HEK293 (cell line): Measurements from ENCODE around the gene EGR1.

Source experiments
- HOXA7 ChIP-seq: sonication (generic); formaldehyde crosslinking; IDR thresholded peaks from 2 replicates; pipeline ENCODE4 v1.8.1; 2022; ENCODE audit warnings: missing genetic modification reagents, borderline replicate concordance
- TCF7L2 ChIP-seq: IDR thresholded peaks from 2 replicates; pipeline ENCODE4 v1.6.1; 2011; ENCODE audit warnings: low read depth, mild to moderate bottlenecking, inconsistent platforms, low read length, moderate library complexity, borderline replicate concordance
- YY1 ChIP-seq: fragments of 450-650 bp; formaldehyde crosslinking; IDR thresholded peaks from 2 replicates; pipeline ENCODE4 v1.5.1; 2018; ENCODE audit warnings: missing biosample characterization, missing genetic modification characterization
- YY2 ChIP-seq: fragments of 450-650 bp; formaldehyde crosslinking; IDR thresholded peaks from 2 replicates; pipeline ENCODE4 v1.5.1; 2016; ENCODE audit warnings: missing biosample characterization, missing genetic modification characterization
- ZNF23 ChIP-seq: fragments of 450-650 bp; formaldehyde crosslinking; IDR thresholded peaks from 2 replicates; pipeline ENCODE4 v1.5.1; 2016; ENCODE audit warnings: missing biosample characterization, missing genetic modification characterization, borderline replicate concordance
- ZNF274 ChIP-seq, 2 experiments: fragments of 200-500 bp in 1 of 2; fragments of 450-650 bp in 1 of 2; sonication (Bioruptor generic) in 1 of 2; formaldehyde crosslinking in 1 of 2; IDR thresholded peaks; 2 replicates each; pipeline versions ENCODE4 v1.5.1 to v1.6.1; 2014 to 2016; ENCODE audit warnings: borderline replicate concordance in 1 of 2, inconsistent platforms in 1 of 2, low read length in 1 of 2, missing biosample characterization in 1 of 2, missing genetic modification characterization in 1 of 2
- ZNF423 ChIP-seq: fragments of 450-650 bp; formaldehyde crosslinking; IDR thresholded peaks from 2 replicates; pipeline ENCODE4 v1.5.1; 2016; ENCODE audit warnings: missing biosample characterization, missing genetic modification characterization
- ZNF549 ChIP-seq: fragments of 450-650 bp; IDR thresholded peaks from 2 replicates; pipeline ENCODE4 v1.5.1; 2018; ENCODE audit warnings: missing biosample characterization, missing genetic modification characterization, mild to moderate bottlenecking, inconsistent platforms, moderate library complexity
- ZNF621 ChIP-seq: fragments of 450-650 bp; formaldehyde crosslinking; IDR thresholded peaks from 2 replicates; pipeline ENCODE4 v1.5.1; 2017; ENCODE audit warnings: missing biosample characterization, missing genetic modification characterization
- ZNF660 ChIP-seq: fragments of 450-650 bp; IDR thresholded peaks from 2 replicates; pipeline ENCODE4 v1.5.1; 2018; ENCODE audit warnings: missing biosample characterization, mild to moderate bottlenecking, missing genetic modification characterization
- TF ChIP-seq, protein P1 (sequence below): fragments of 450-650 bp; formaldehyde crosslinking; IDR thresholded peaks from 2 replicates; pipeline ENCODE4 v1.5.1; 2016; ENCODE audit warnings: missing biosample characterization, missing genetic modification characterization
- TF ChIP-seq, protein P2 (sequence below): fragments of 450-650 bp; formaldehyde crosslinking; IDR thresholded peaks from 2 replicates; pipeline ENCODE4 v1.5.1; 2017; ENCODE audit warnings: missing biosample characterization, missing genetic modification characterization
- TF ChIP-seq, protein P3 (sequence below): fragments of 450-650 bp; formaldehyde crosslinking; IDR thresholded peaks from 2 replicates; pipeline ENCODE4 v1.5.1; 2016; ENCODE audit warnings: missing biosample characterization, missing genetic modification characterization, low read depth
- TF ChIP-seq, protein P4 (sequence below): fragments of 450-650 bp; formaldehyde crosslinking; IDR thresholded peaks from 2 replicates; pipeline ENCODE4 v1.5.1; 2016; ENCODE audit warnings: missing biosample characterization, missing genetic modification characterization

DNA sequence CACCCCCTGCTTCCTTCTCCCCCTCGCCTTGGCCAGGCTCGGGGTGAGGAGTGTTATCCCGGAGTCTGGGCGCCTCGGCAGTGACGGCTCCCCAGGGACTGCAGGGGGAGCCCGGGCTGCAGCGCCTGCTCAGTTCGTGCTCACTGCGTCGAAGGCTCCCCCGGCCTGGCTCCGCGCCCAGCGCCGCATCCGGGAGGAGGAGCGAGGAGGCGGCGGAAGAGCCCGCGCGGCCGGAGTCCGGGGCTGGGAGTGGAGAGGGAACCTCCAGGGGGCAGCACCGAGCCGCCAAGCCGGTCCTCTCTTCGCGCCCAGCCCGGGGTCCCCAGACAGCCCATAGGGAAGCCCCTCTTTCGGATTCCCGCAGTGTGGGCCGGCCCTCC lies 1.3 kb upstream of the EGR1 start:
- TF ChIP-seq ZNF23 (no peak), ZNF621 (tag by site-specific recombination) (no peak), ZNF274 (IDR thresholded peaks at IDR 0.05; ENCODE audit: low read length) (no peak), ZNF274 (tag by site-specific recombination; IDR thresholded peaks at IDR 0.05; ENCODE audit: borderline replicate concordance) (no peak), ZNF549 (tag by site-specific recombination) (no peak), ZNF423 (peak; percentile 100), YY2 (tag by site-specific recombination) (no peak), HOXA7 (no peak), YY1 (tag by site-specific recombination) (no peak; the same call in 1 of the 2 replicates), TCF7L2 (no peak), ZNF660 (tag by site-specific recombination) (peak; percentile 91)
- TF ChIP-seq, protein P1, sequence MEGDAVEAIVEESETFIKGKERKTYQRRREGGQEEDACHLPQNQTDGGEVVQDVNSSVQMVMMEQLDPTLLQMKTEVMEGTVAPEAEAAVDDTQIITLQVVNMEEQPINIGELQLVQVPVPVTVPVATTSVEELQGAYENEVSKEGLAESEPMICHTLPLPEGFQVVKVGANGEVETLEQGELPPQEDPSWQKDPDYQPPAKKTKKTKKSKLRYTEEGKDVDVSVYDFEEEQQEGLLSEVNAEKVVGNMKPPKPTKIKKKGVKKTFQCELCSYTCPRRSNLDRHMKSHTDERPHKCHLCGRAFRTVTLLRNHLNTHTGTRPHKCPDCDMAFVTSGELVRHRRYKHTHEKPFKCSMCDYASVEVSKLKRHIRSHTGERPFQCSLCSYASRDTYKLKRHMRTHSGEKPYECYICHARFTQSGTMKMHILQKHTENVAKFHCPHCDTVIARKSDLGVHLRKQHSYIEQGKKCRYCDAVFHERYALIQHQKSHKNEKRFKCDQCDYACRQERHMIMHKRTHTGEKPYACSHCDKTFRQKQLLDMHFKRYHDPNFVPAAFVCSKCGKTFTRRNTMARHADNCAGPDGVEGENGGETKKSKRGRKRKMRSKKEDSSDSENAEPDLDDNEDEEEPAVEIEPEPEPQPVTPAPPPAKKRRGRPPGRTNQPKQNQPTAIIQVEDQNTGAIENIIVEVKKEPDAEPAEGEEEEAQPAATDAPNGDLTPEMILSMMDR = peak; percentile 97
- TF ChIP-seq, protein P2, sequence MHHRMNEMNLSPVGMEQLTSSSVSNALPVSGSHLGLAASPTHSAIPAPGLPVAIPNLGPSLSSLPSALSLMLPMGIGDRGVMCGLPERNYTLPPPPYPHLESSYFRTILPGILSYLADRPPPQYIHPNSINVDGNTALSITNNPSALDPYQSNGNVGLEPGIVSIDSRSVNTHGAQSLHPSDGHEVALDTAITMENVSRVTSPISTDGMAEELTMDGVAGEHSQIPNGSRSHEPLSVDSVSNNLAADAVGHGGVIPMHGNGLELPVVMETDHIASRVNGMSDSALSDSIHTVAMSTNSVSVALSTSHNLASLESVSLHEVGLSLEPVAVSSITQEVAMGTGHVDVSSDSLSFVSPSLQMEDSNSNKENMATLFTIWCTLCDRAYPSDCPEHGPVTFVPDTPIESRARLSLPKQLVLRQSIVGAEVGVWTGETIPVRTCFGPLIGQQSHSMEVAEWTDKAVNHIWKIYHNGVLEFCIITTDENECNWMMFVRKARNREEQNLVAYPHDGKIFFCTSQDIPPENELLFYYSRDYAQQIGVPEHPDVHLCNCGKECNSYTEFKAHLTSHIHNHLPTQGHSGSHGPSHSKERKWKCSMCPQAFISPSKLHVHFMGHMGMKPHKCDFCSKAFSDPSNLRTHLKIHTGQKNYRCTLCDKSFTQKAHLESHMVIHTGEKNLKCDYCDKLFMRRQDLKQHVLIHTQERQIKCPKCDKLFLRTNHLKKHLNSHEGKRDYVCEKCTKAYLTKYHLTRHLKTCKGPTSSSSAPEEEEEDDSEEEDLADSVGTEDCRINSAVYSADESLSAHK (tag by site-specific recombination) = 0 out of 2 replicates have a peak, but pooled peaks have one; percentile 48
- TF ChIP-seq, protein P3, sequence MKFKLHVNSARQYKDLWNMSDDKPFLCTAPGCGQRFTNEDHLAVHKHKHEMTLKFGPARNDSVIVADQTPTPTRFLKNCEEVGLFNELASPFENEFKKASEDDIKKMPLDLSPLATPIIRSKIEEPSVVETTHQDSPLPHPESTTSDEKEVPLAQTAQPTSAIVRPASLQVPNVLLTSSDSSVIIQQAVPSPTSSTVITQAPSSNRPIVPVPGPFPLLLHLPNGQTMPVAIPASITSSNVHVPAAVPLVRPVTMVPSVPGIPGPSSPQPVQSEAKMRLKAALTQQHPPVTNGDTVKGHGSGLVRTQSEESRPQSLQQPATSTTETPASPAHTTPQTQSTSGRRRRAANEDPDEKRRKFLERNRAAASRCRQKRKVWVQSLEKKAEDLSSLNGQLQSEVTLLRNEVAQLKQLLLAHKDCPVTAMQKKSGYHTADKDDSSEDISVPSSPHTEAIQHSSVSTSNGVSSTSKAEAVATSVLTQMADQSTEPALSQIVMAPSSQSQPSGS = no peak
- TF ChIP-seq, protein P4, sequence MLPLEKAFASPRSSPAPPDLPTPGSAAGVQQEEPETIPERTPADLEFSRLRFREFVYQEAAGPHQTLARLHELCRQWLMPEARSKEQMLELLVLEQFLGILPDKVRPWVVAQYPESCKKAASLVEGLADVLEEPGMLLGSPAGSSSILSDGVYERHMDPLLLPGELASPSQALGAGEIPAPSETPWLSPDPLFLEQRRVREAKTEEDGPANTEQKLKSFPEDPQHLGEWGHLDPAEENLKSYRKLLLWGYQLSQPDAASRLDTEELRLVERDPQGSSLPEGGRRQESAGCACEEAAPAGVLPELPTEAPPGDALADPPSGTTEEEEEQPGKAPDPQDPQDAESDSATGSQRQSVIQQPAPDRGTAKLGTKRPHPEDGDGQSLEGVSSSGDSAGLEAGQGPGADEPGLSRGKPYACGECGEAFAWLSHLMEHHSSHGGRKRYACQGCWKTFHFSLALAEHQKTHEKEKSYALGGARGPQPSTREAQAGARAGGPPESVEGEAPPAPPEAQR (tag by site-specific recombination) = no peak
